Measurements from ENCODE around the gene SLAMF1. TPM values are rescaled to one million over a fixed set of nuclear protein-coding genes. Genes with fewer than 3 reads are reported as not detected.
"Not testable (repeated sequence)": the region's sequence is repeated elsewhere in the genome, so short reads cannot be mapped to it uniquely, and the experiment has no call there.

Gene SLAMF1
- total RNA-seq, 1 donor from 2014 or later: not detected

- H3K36me3 Mint-ChIP-seq: no peaks in the 10 kb centered on the region
- H3K36me3 ChIP-seq: no peaks in the 10 kb centered on the region
- H3K4me1 Mint-ChIP-seq: no peaks in the 10 kb centered on the region
- H3K9me3 ChIP-seq (ENCODE audit: low read depth): no peaks in the 10 kb centered on the region
- H3K27ac Mint-ChIP-seq: no peak overlapping the region
- H3K27ac ChIP-seq: no peak overlapping the region
- no peaks in the 10 kb centered on the region for H3K79me2 ChIP-seq (ENCODE audit: low read depth)
- no peak overlapping the region for H3K4me3 ChIP-seq
- no peak for DNase-seq (ENCODE audit: low spot score)
- TF ChIP-seq EZH2 (IDR thresholded peaks at IDR 0.05): no peak
- no peak for TF ChIP-seq CTCF (IDR thresholded peaks at IDR 0.05)
- TF ChIP-seq EZH2phosphoT487 (IDR thresholded peaks at IDR 0.05): no peak
- no peaks in the 10 kb centered on the region for H3K4me1 ChIP-seq
- no peaks in the 10 kb centered on the region for H3K27me3 ChIP-seq
- H2AFZ ChIP-seq (replicated peaks): no peak overlapping the region
- no peak overlapping the region for H3K4me3 Mint-ChIP-seq
- H3K27me3 Mint-ChIP-seq (ENCODE audit: insufficient read depth, low read depth): peaks cover 2% of the 10 kb centered on the region
- H3F3A ChIP-seq (ENCODE audit: low read depth): no peaks in the 10 kb centered on the region
- peaks cover 9% of the 10 kb centered on the region for H3K9me3 Mint-ChIP-seq
- H4K20me1 ChIP-seq (ENCODE audit: low read depth): no peaks in the 10 kb centered on the region
- no peak overlapping the region for H3K4me2 ChIP-seq
- H3K9ac ChIP-seq: no peak overlapping the region
Observed at GRCh38 chr1:160590488-160590887, 56.4 kb downstream of the SLAMF1 start.

- no peaks in the 10 kb centered on the region for H3K27me3 ChIP-seq
- no peak overlapping the region for H3K4me2 ChIP-seq
- no peak overlapping the region for H3K4me3 Mint-ChIP-seq
- peaks cover 11% of the 10 kb centered on the region for H3K9me3 Mint-ChIP-seq
- no peaks in the 10 kb centered on the region for H3K9me3 ChIP-seq (ENCODE audit: low read depth)
- no peak for DNase-seq (ENCODE audit: low spot score)
- H3K79me2 ChIP-seq (ENCODE audit: low read depth): no peaks in the 10 kb centered on the region
- no peaks in the 10 kb centered on the region for H3K27me3 Mint-ChIP-seq (ENCODE audit: insufficient read depth, low read depth)
- TF ChIP-seq EZH2 (IDR thresholded peaks at IDR 0.05): no peak
- no peak for TF ChIP-seq EZH2phosphoT487 (IDR thresholded peaks at IDR 0.05)
- TF ChIP-seq CTCF (IDR thresholded peaks at IDR 0.05): no peak
- H3K4me1 Mint-ChIP-seq: no peaks in the 10 kb centered on the region
- H3K9ac ChIP-seq: no peak overlapping the region
- H3K27ac Mint-ChIP-seq: no peak overlapping the region
- no peaks in the 10 kb centered on the region for H3K36me3 ChIP-seq
- H2AFZ ChIP-seq (replicated peaks): no peak overlapping the region
- no peaks in the 10 kb centered on the region for H4K20me1 ChIP-seq (ENCODE audit: low read depth)
- no peaks in the 10 kb centered on the region for H3K36me3 Mint-ChIP-seq
- H3K4me3 ChIP-seq: no peak overlapping the region
- H3F3A ChIP-seq (ENCODE audit: low read depth): no peaks in the 10 kb centered on the region
- H3K27ac ChIP-seq: no peak overlapping the region
- no peaks in the 10 kb centered on the region for H3K4me1 ChIP-seq
Observed at GRCh38 chr1:160588468-160588867, 58.4 kb downstream of the SLAMF1 start.

GRCh38 chr1:160584784-160585183, 62.1 kb downstream of the SLAMF1 start:
- no peaks in the 10 kb centered on the region for H3K27me3 Mint-ChIP-seq (ENCODE audit: insufficient read depth, low read depth)
- no peaks in the 10 kb centered on the region for H3K4me1 ChIP-seq
- no peak overlapping the region for H3K4me2 ChIP-seq
- H3K9ac ChIP-seq: no peak overlapping the region
- H3K9me3 ChIP-seq (ENCODE audit: low read depth): no peaks in the 10 kb centered on the region
- no peaks in the 10 kb centered on the region for H3K36me3 Mint-ChIP-seq
- no peaks in the 10 kb centered on the region for H3K27me3 ChIP-seq
- H3K27ac Mint-ChIP-seq: no peak overlapping the region
- no peak overlapping the region for H3K4me3 ChIP-seq
- H3K9me3 Mint-ChIP-seq: peaks cover 7% of the 10 kb centered on the region
- no peaks in the 10 kb centered on the region for H3K36me3 ChIP-seq
- TF ChIP-seq EZH2phosphoT487 (IDR thresholded peaks at IDR 0.05) (no peak), EZH2 (IDR thresholded peaks at IDR 0.05) (no peak), CTCF (IDR thresholded peaks at IDR 0.05) (no peak)
- no peaks in the 10 kb centered on the region for H3K4me1 Mint-ChIP-seq
- H3K4me3 Mint-ChIP-seq: no peak overlapping the region
- H4K20me1 ChIP-seq (ENCODE audit: low read depth): no peaks in the 10 kb centered on the region
- no peak overlapping the region for H3K27ac ChIP-seq
- no peak for DNase-seq (ENCODE audit: low spot score)
- no peaks in the 10 kb centered on the region for H3K79me2 ChIP-seq (ENCODE audit: low read depth)
- no peaks in the 10 kb centered on the region for H3F3A ChIP-seq (ENCODE audit: low read depth)
- H2AFZ ChIP-seq (replicated peaks): no peak overlapping the region

GRCh38 chr1:160582976-160583375, 63.9 kb downstream of the SLAMF1 start:
- not testable (repeated sequence) for H3K4me1 Mint-ChIP-seq; H3F3A ChIP-seq (ENCODE audit: low read depth); H3K4me3 ChIP-seq; H2AFZ ChIP-seq (replicated peaks); H3K27me3 ChIP-seq; H3K36me3 Mint-ChIP-seq; H3K36me3 ChIP-seq; H3K27ac Mint-ChIP-seq; H3K9ac ChIP-seq; H3K4me3 Mint-ChIP-seq; H3K27me3 Mint-ChIP-seq (ENCODE audit: insufficient read depth, low read depth); H4K20me1 ChIP-seq (ENCODE audit: low read depth); H3K9me3 Mint-ChIP-seq; H3K27ac ChIP-seq; H3K79me2 ChIP-seq (ENCODE audit: low read depth); DNase-seq (ENCODE audit: low spot score); H3K4me1 ChIP-seq; H3K4me2 ChIP-seq; H3K9me3 ChIP-seq (ENCODE audit: low read depth)
